Nephron progenitor cell (in vitro differentiated cells): ENCODE data around the gene EIF4EBP2.
A peak's percentile ranks its signal among the peaks of the same experiment; 100 is the strongest.

Source experiments
- DNase-seq: peaks from one replicate; pipeline ENCODE4 v3.0.0; 2021
- H3K27ac Mint-ChIP-seq: 2 replicates; pipeline ENCODE4 v1.8.0; 2021; ENCODE audit warnings: mild to moderate bottlenecking, moderate library complexity, mixed read lengths
- H3K27me3 Mint-ChIP-seq: 2 replicates; pipeline ENCODE4 v1.8.0; 2021; ENCODE audit warnings: mild to moderate bottlenecking, low read depth, mixed read lengths; ENCODE audit not compliant: poor library complexity
- H3K36me3 Mint-ChIP-seq: 2 replicates; pipeline ENCODE4 v1.8.0; 2021; ENCODE audit warnings: low read depth, mixed read lengths
- H3K4me1 Mint-ChIP-seq: 2 replicates; pipeline ENCODE4 v1.8.0; 2021; ENCODE audit warnings: mixed read lengths
- H3K4me3 Mint-ChIP-seq: 2 replicates; pipeline ENCODE4 v1.8.0; 2021; ENCODE audit warnings: mild to moderate bottlenecking, moderate library complexity, mixed read lengths
- H3K9me3 Mint-ChIP-seq: 2 replicates; pipeline ENCODE4 v1.8.0; 2021; ENCODE audit warnings: mild to moderate bottlenecking, moderate library complexity, mixed read lengths
- CTCF ChIP-seq: fragments of 200-600 bp; sonication (generic); IDR thresholded peaks from 2 replicates; pipeline ENCODE4 v1.5.0; 2021; ENCODE audit warnings: antibody characterized with exemption

Gene EIF4EBP2

DNA sequence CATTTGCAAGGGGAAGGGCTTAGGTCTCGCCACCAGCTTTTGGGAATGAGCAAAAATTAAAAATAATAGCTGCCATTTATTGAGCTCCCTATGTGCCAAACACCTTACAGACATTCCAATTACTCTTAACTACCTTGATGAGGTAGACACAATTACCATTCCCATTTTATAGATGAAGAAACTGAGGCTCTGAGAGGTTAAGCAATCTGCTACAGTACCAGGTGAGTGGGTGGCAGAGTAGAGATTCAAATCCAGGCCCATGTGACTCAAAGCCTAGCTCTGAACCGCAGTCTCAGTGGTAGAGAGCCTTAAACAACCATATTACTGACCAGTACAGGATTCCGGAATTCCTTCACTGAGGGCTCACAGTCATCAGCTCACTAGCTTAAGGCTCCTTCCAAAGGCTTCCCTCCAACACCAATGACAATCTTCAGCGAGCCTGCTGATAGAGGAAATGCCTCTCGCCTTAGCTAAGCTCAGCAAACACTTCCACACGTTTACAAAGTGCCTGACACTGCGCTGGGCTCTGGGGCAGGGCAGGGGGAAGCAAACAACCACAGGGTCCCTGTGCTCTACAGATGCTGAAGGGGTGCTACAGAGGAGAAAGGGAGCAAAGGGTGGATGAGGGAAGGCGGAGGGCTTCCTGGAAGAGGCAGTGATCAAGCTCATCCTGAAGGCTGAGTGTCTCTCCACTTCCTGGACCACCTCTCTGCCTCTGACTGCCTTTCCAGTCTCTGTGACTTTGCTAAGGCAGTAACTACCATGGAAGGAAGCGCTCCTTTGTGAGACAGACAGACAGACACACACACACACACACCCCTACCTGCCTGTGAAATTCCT, 28.9 kb upstream of the EIF4EBP2 start:
- Mint-ChIP-seq H3K27me3 (peaks cover 11% of the 10 kb centered on the region), H3K9me3 (peaks cover 9% of the 10 kb centered on the region), H3K4me3 (no peak overlapping the region), H3K4me1 (peaks cover 33% of the 10 kb centered on the region), H3K36me3 (peaks cover 20% of the 10 kb centered on the region), H3K27ac (no peak overlapping the region)
- no peak for DNase-seq
- TF ChIP-seq CTCF: no peak

DNA sequence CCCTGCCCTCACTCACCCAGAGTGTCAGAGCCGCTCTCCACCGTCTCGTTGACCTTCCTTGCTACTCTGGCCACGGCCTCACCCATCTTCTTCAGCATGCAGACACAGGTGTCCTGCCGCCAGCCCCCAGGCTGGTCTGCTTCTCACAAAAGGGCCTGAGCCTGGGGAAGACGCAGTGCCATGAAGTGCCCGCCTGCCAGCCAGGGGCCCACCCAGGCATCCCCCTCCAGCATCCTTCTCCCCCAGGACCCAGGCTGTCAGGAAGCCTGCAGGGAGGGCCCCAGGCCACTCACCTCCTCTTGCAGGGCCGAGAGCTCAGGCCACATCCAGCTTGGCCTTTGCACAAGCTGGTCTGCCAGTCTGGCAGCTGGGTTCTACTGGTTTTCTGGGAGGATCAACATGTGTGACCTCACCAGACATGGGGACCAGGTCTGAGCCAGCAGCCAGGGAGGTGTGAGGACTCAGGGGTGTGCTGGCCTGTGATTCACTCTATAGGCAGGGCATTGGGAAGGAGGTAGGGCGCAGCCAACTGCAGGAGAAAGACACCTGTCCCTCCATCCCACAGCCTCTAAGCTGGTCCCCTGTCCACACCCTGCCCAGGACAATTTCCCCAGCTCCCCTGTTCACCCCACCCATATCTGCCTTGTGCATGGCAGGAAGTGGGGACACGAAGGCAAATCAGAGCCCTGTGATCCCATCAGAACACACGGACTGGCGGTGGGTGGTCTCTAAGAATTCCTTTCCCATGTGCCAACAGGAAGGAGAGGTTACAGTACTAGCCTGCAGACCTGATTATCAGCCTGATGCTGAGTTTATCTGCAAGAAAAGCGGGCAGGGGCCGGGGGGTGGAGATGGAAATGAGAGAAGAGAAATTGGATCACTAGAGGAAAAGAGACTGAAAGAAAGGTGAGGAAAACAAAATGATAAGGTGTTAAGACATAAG, 27.2 kb upstream of the EIF4EBP2 start:
- no peak overlapping the region for H3K4me3 Mint-ChIP-seq
- peaks cover 9% of the 10 kb centered on the region for H3K9me3 Mint-ChIP-seq
- peaks cover 42% of the 10 kb centered on the region for H3K4me1 Mint-ChIP-seq
- no peak for DNase-seq
- H3K36me3 Mint-ChIP-seq: peaks cover 20% of the 10 kb centered on the region
- H3K27me3 Mint-ChIP-seq: peaks cover 24% of the 10 kb centered on the region
- no peak for TF ChIP-seq CTCF
- H3K27ac Mint-ChIP-seq: peak overlapping the region; percentile 16

GRCh38 chr10:70378122-70378521, 25.8 kb upstream of the EIF4EBP2 start:
- Mint-ChIP-seq H3K4me3 (peak overlapping the region; percentile 30), H3K9me3 (peaks cover 9% of the 10 kb centered on the region), H3K4me1 (peaks cover 42% of the 10 kb centered on the region), H3K27ac (no peak overlapping the region), H3K27me3 (peaks cover 27% of the 10 kb centered on the region), H3K36me3 (peaks cover 18% of the 10 kb centered on the region)
- DNase-seq: no peak
- no peak for TF ChIP-seq CTCF

DNA sequence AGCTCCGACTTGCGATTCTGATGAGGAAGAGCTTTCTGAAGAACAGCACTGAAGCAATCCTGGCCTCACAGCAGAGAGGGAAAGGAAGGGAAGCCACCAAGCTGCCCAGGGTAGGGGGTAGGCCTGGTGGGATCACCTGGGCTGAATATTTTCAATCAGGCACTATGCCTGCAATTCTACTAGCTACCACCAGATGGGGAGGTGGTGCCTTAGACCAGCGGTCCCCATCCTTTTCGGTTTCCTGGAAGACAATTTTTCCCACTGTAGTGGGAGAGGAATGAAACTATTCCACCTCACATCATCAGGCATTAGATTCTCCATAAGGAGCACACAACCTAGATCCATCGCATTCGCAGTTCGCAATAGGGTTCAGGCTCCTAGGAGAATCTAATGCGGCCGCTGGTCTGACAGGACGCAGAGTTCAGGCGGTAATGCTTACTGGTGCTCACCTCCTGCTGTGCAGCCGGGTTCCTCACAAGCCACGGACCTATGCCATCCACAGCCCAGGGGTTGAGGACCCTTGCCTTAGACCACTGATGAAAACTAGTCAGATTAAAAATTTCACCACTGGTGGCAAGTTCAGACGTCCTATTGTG, 24.3 kb upstream of the EIF4EBP2 start:
- peaks cover 27% of the 10 kb centered on the region for H3K27me3 Mint-ChIP-seq
- H3K4me1 Mint-ChIP-seq: peaks cover 42% of the 10 kb centered on the region
- DNase-seq: no peak
- peaks cover 9% of the 10 kb centered on the region for H3K9me3 Mint-ChIP-seq
- H3K4me3 Mint-ChIP-seq: no peak overlapping the region
- H3K36me3 Mint-ChIP-seq: peaks cover 8% of the 10 kb centered on the region
- TF ChIP-seq CTCF: peak; percentile 53
- peak overlapping the region; percentile 32 for H3K27ac Mint-ChIP-seq

GRCh38 chr10:70380350-70381135, 23.4 kb upstream of the EIF4EBP2 start:
- TF ChIP-seq CTCF: no peak
- Mint-ChIP-seq H3K9me3 (peaks cover 9% of the 10 kb centered on the region), H3K27me3 (peaks cover 28% of the 10 kb centered on the region), H3K4me1 (peaks cover 42% of the 10 kb centered on the region), H3K36me3 (peaks cover 8% of the 10 kb centered on the region), H3K27ac (no peak overlapping the region), H3K4me3 (peak overlapping the region; percentile 90)
- no peak for DNase-seq
